Measurements from ENCODE around the gene MAP3K4.

DNA sequence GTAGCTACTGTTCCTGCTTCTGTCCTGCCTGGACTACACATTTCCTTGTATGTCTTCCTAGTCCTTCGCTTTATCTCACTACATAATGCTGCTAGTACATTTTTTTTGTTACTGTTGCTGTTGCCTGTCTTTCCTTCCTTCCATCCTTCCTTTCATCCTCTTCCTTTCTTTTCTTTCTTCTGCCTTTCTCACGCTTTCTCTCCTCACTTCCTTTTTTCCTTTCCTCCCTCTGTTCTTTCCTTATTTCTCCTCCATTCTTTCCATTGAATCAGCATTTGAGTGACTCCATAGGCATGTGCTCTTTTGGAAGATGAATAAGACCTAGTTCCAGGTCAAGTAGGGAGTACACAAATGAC lies 46.3 kb downstream of the MAP3K4 start:
- TF ChIP-seq CTCF (IDR thresholded peaks at IDR 0.05) (no peak), POLR2A (IDR thresholded peaks at IDR 0.05) (no peak), POLR2AphosphoS5 (IDR thresholded peaks at IDR 0.05; ENCODE audit: insufficient read depth in 1 of 2, low read depth in 1 of 2) (no peak)

All from vagina (tissue), 2 donors.